Stimulated activated CD4-positive, alpha-beta T cell treated with anti-CD3 and anti-CD28 coated beads, Interleukin-4, amount 100 ng/mL, for 48 hours (primary cell): ENCODE measurements around the gene SLITRK3.

ENCODE experiments used
- DNase-seq, 2 donors: peaks; one replicate each; pipeline ENCODE4 v3.0.0-alpha.2; 2020; ENCODE audit warnings: low read depth in 2 of 2

Gene SLITRK3, protein sequence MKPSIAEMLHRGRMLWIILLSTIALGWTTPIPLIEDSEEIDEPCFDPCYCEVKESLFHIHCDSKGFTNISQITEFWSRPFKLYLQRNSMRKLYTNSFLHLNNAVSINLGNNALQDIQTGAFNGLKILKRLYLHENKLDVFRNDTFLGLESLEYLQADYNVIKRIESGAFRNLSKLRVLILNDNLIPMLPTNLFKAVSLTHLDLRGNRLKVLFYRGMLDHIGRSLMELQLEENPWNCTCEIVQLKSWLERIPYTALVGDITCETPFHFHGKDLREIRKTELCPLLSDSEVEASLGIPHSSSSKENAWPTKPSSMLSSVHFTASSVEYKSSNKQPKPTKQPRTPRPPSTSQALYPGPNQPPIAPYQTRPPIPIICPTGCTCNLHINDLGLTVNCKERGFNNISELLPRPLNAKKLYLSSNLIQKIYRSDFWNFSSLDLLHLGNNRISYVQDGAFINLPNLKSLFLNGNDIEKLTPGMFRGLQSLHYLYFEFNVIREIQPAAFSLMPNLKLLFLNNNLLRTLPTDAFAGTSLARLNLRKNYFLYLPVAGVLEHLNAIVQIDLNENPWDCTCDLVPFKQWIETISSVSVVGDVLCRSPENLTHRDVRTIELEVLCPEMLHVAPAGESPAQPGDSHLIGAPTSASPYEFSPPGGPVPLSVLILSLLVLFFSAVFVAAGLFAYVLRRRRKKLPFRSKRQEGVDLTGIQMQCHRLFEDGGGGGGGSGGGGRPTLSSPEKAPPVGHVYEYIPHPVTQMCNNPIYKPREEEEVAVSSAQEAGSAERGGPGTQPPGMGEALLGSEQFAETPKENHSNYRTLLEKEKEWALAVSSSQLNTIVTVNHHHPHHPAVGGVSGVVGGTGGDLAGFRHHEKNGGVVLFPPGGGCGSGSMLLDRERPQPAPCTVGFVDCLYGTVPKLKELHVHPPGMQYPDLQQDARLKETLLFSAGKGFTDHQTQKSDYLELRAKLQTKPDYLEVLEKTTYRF

DNA sequence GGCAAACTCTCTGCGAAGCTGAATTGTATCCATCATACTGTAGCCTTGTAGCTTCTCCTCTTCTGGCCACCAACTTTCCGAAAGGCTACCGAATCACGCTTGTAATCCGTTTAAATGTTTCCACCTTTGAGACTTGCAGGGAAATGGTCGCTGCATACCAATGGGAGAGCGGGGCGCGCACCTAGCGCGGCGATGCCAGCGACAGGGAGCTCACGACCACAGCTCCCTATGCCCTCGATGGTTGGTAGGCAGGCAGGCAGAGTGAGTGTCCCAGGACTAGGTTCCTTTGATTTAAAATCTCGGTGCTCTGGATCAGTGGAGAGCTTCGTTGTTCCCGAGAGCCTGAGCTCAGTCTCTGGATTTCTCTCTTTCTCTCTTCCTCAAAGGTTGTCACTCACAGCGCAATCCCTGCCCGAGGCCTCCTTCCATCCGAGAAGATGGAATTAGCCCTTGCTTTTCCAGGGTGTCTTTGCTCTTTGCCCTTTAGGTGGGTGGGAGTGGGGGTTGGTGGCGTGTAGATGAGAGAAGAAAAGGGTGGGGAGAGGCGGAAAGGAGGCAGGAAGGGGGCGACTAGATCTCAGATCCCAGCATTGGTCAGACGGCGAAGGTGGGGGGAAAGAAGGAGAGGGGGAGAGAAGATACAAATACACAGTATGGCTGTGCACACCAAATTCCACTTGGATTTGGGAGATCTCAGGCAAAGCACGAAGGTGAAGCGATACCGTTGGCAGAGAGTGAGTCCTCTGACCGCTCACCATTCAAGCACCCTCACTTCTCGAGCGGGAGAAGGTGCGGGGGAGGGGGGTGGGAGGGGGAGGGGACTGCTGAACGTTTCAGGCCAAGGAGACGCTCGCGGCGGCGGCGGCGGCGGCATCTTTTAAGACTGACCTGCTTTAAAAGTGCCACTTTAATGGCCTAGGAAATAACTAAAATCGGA is at the start of gene SLITRK3:
SLITRK3 (minus strand) TSS at position 745 of the 937 bp plus-strand sequence. CDS start 5,554 bp downstream, outside the sequence.
- DNase-seq = no peak

DNA sequence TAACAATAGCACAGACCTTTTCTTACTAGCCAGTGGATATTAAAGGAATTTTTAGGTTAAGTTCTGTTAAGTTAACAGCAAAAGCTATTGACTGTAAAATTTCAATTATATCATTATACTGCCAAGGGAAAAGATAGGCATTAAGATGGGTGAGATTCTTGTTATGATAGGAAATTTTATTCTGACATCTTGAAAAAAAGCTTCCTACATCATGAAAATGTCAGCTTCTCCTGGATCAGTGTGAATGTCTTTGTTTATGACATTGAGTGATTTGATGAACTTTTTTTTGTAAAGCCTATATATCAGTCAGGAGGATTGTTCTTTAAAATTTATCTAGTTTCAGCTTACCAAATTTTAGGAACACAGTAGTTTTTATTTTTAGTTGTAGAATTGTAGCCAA is 47.4 kb upstream of the SLITRK3 start:
- DNase-seq = no peak

DNA sequence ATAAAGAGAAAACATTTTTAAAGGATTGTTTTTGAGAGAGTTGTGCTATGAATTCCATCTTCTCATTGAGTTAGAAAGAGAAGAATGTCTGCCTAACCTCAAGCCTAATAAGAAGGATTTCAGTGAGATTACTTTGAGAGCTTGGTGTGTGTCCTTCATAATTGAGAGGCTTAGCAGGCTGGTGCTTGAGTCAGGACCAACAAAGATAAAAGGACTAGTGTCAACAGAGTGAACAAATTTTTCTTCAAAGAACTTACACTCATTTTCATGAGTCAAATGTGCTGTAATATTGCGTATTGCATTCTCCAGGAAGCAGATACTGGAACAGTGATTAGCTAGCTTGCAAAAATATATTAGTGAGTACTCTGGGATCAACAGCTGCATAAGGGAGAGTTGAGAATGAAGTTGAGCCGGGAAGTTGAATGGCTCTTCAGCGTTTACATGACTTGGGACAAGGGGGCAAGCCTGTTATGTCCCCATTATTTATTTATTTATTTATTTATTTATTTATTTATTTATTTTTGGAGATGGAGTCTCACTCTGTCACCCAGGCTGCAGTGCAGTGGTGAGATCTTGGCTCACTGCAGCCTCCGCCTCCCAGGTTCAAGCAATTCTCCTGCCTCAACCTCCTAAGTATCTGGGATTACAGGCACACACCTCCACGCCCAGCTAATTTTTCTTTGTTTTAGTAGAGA is 37.5 kb upstream of the SLITRK3 start:
- no peak for DNase-seq

DNA sequence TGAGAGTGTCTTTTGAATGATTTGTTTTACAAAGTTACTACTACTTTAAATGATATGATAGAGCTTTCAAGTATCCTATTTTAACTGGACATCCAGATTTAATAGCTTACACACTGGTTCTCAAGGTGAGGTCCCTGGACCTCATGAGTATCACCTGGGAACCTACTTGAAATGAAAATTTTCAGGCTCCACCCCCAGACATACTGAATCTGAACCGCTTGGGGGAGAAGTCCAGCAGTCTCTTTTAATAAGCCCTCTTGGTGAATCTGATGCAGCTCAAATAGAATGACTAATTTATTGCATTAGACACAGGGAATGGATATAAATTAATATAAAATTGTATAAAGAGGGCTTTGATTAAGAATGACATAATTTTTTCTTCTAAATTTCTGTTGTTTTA is 29.4 kb upstream of the SLITRK3 start:
- DNase-seq = no peak

DNA sequence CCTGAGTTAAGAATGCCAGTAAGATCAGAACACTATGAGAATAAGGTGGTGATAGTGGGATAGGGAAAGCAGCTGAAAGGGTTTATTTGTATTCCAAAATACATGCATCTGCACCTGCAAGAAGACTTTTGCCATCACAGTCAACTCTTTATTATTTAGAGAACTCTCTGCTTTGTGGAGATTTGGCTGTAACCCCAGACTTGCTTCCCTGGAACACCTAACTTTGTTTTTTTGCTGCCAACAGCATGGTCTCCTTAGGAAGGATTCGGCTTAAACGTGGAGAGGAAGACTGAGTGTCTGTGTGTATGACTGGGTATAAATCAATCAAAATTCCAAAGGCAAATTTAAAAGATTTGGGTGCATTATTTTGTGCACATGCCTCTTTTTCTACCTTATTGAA is 21.6 kb upstream of the SLITRK3 start:
- no peak for DNase-seq

DNA sequence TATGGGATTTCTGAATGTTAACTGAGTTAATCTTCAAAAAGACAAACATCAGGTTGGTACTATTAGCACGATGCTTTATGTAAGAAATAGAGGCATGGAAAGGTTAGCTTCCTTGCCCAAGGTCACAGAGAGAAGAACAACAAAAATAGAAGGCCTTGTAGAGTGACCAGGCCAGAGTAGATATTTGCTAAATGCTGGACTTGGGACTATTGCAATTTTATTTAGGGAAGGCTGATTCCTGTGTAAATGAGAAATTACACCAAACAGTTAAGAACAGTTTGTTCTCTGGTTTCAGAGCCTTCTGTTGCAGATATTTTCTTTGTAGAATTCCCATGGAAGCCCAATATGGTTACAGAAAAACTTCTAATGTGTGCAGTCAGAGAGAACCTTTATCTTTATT is 16.4 kb upstream of the SLITRK3 start:
- no peak for DNase-seq

DNA sequence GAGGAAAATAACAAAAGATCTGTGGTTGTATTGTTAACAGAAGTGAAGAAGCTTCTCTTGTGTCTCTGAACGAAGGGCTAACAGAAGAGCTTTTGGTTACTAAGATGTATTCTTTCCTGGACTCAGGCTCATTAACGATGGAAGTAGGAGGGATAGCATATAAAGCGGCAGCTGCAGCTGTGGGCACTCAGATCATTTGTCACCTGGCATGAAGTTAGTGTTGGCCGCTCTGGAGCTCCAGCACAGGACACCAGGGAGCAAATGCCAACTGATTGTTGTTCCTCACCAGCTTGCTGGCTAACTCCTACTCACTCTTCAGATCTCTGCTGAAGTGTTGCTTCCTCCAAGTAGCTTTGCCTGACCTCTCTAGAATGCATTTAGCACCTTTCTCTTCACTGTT is 15.5 kb upstream of the SLITRK3 start:
- no peak for DNase-seq

DNA sequence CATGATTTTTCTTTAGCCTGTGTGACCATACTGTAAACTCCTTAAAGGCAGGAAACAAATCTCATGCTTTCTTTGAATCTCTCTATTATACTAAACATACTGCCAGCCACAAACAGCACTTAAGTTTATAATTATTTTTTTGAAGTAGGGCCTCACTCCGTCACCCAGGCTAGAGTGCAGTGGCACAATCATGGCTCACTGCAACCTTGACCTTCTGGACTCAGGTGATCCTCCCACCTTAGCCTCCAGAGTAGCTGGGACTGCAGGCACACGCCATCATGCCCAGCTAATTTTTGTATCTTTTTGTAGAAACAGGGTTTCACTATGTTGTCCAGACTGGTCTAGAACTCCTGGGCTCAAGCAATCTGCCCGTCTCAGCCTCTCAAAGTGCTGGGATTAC is 14.5 kb upstream of the SLITRK3 start:
- DNase-seq = no peak

DNA sequence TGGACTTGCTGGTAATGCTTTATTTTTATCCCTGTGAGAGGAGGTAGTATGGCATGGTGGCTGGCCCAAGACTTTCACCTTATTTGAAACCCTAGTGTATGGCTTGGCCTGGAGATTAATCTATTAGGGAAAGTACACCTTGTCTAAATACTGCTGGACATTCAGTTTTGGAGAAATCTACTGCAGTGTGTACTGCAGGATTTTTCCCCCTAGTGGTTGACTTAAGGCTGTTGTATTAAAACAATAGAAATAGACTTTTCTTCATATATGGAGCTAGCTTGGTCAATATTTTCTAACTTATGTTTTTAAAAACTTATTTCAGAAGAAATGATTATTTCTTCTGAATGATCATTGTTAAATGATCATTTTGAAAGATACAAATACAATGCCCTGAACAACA is 13.9 kb upstream of the SLITRK3 start:
- no peak for DNase-seq

DNA sequence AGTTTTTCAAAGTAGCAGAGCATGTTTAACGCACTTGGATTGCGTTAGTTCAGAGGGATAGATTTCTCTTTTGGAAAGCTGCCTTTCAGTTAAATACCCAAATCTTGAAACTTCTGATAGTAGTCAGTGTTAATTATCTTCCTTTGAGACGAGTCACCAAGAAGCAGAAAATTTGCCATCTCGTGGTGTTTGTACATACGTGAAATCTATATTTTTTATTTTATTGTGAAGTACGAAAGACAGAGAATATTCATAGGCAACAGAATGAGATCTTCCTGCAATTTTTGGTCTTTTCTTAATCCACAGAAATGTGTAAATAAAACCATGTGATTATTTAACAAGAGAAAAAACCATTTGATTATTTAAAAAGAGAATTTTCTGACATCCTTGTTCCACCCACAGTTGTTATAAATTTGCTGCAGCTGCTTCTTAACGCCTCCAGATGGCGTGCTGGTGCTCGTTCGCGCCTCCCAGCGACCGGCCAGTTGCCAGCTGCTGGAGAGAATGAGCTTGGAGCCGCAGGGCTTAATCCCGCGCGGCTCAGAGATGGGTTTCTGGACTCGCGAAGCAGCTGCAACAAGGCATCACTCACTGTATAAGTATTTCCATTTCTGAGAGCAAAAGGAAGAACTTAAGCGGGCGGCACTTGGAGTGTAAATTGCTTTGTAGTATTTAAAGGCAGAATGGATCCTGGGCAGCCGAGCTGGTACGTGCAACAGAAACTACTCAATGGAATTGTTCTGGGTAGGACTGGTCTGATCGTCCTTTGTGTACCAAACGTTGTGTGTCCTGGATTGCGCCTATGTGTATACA is 10.5 kb upstream of the SLITRK3 start:
- DNase-seq = peak; percentile 8 to 19

DNA sequence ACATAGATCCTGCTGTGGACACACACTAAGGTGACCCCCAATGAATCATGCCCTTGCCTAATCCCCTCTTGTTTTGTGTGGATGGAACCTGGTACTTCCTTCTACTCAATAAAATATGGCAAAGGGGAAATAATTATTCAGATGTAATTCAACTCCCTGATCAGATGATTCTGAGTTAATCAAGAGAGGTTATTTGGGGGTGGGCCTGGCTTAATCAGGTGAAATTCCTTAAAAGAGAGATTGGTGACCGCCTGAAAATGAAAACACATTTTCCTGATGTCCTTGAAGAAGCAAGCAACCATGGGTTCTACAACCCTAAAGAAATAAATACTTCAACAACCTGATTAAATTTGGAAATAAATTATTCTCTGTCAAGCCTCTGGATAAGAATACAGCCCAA is 8.3 kb upstream of the SLITRK3 start:
- DNase-seq = no peak

DNA sequence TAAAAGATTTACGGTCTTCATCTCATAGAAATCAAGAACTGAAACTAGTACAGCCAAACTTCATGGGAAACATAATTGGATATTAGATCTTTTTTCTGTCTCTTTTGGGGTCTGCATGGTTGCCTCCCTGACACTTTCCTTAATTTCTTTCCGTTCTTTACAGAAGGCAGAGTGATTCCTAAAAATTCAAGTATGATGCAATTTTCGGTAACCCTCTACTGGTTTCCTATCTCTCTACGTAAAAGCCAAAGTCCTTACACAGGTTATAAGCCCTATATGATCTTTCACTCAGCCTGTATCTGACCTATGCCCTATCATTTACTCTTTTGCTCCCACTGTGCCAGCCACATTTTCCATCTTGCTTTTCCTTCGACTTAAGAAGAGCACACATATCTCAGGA is 6.8 kb upstream of the SLITRK3 start:
- DNase-seq = no peak

DNA sequence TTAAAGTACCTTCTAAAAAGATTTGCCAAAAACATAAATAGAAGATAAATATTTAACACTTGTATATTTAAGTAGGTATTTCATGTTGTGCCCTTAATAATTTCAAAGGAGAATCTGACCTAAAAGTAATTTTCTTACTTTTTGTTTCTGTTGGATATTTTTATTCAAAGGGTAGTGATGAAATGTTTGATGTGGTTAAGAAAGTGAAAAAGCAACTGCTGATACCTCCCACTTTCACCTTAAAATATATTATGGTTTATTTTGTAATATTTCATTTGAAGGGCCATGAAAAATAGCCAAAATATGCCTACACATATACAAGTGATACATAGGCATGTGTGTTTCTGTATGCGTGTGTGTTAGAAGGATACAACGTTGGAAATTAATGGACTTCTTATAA is 5.8 kb upstream of the SLITRK3 start:
- no peak for DNase-seq

DNA sequence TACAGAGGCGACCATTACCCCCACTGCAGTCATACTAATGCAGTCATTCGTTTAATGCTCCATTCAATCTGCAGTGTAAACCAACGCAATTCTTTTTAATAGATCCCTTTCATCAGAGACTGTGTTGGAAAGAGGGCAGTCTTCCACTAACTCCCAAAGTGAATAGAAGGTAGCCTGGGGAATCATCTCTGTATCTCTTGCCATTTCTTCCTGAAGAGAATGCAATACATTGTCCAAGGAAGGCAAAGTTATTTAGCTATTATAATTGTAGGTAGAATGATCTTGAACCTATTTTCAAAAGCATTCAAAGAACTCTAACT is 1.3 kb upstream of the SLITRK3 start:
- no peak for DNase-seq

DNA sequence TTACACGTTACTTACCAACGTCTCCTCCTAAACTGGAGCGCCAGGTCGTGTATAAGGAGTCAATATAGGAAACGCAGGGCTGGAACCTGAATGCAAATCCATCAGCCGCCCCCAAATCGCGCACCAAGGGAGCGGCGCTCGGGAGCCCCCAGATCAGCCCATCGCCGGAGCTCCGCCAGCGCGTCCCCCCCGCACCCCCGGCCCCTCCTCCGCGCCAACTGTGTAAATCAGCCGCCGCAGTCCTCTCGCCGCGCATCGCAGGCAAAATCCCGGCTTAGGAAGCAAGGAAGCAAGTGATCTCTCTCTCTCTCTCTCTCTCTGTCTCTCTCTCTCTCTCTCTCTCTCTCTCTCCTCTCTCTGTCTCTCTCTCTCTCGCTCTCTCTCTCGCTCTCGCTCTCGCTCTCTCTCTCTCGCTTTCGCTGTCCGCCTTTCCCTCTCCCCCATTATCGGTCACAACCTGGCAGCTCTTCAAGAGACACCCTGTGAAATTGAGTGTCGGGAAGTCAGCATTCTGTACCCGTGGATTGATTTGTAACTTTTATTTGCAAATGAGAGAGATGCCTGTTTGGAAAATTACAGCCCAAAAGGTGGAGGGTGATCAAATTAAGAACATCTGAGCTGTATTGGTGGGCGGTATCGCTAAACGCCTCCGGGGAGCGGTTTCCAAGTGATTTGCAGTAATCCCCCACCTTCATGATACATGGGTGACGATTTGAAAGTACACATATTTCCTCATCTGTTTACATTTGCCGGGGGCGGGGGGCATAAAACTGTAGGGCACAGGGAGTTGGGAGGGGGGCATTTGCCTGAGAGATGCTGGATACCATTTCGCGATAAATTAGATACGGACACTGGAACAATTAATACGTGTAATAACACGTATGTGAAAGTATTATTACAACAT is 645 bp upstream of the SLITRK3 start:
- no peak for DNase-seq

DNA sequence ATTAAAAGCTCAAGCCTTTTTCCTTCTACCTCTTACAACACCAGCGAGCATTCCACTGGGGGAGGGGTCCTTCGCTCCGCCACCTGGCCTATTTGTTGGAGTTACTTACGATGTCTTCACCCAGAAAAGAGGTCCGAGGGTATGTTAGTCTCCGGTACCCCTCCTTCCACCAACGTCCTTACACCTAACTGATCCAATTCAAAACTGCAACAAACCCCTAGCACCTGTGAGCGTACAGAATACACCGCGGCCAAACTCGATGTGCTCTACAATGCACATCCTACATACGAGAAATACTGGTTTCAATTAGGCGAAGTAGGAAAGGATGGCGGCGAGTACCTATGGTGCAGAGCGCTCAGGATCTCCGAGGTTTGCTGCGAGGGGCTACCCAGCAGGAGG is 944 bp downstream of the SLITRK3 start:
- DNase-seq = no peak

DNA sequence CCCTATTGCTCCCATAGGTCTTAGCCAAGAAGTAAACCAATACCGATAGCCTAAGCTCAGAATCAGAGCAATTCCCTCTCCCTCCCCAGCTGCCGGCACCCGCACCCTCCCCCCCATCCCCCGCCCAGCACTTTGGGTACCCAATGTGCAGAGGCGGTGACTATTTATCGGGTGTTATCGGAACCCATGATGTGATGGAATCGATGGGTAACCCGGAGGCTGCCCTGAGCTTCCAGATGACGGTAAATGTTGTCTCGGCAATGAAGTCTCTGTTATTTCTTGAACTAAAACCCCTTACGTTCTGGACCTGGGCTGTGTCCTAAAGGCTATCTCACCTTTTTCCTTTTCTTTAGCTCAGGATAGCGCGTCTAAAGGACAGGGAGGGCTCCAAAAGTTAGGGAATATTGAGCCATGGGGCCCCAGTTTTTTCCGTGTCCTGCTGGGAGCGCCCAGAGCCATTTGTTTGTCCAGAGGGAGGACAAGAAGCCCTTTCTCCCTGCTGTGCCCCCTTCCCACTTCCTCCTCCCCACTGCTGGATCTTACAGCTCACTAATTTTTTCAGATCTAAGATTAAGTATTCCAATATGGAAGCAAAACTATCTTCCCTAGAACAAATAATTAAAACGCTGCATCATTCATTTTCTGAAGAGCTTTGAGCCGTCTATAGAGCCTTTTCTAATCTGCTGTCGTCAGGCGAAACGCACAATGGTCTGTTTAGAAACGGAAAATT is 1.5 kb downstream of the SLITRK3 start:
- no peak for DNase-seq

DNA sequence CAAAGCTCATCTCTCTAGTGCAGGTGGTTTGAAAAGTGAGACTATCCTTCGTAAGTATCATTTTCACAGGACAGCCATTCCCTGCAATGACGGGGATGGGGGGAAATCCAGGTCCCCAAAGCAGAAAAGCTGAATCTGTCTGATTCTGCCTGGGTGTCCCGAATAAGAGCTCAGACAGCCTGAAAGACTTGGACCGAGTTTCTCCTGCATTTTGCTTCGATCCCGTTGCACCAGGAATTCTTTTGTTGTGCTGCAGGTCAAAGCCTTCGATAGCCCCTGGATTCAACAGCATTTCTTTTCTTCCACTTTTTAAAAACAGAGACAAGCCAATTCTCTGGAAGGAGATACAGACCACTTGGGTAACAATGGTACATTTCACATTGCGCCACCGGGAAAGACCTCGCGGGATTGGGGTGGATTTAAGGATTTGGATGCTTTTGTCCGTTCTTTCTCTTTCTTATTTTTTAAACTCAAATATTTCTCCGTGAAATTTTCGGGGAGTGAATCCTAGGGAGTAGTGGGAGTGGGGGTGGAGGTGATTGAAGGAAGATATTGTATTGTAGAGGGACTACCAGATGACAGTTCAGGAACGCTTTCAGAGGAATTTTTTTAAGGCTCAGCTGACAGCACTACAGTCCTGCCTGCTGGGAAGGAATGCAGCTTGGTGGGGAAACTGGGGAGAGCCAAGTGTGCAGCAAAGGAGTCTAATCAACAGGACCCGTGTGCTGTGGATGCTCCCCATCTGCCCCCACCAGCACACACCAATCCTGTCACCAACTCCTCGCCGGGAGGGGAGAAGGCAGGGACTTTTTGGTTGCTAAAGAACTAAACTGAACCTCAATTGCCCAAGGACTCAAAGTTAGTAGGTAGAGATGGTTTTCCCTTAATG is 2.6 kb downstream of the SLITRK3 start:
- no peak for DNase-seq
